IPS-18a (cell line): ENCODE results near the gene ACTN1.
A peak's percentile ranks its signal among the peaks of the same experiment; 100 is the strongest.

Experiments used
- H3K27ac ChIP-seq: one replicate; pipeline ENCODE4 v1.5.1; 2013; ENCODE audit warnings: low read length
- H3K27me3 ChIP-seq: one replicate; pipeline ENCODE4 v1.6.1; 2013; ENCODE audit warnings: mild to moderate bottlenecking, low read length; ENCODE audit not compliant: control insufficient read depth, insufficient read depth
- H3K36me3 ChIP-seq: one replicate; pipeline ENCODE4 v1.6.1; 2013; ENCODE audit warnings: low read depth, low read length; ENCODE audit not compliant: control insufficient read depth
- H3K4me1 ChIP-seq: one replicate; pipeline ENCODE4 v1.6.1; 2013; ENCODE audit warnings: low read depth, low read length; ENCODE audit not compliant: control insufficient read depth
- H3K4me3 ChIP-seq: one replicate; pipeline ENCODE4 v1.5.1; 2013; ENCODE audit warnings: low read length
- H3K9ac ChIP-seq: one replicate; pipeline ENCODE4 v1.6.1; 2013; ENCODE audit warnings: mild to moderate bottlenecking, low read length, moderate library complexity
- H3K9me3 ChIP-seq: one replicate; pipeline ENCODE4 v1.6.1; 2013; ENCODE audit warnings: low read depth, low read length; ENCODE audit not compliant: control insufficient read depth

ACTN1 gene

GRCh38 chr14:68945585-68946488, 33.3 kb downstream of the ACTN1 start:
- Histone ChIP-seq H3K27me3 (no peaks in the 10 kb centered on the region), H3K4me1 (peaks cover 40% of the 10 kb centered on the region), H3K9me3 (no peaks in the 10 kb centered on the region), H3K36me3 (no peaks in the 10 kb centered on the region), H3K9ac (no peak overlapping the region), H3K27ac (no peak overlapping the region), H3K4me3 (no peak overlapping the region)

DNA sequence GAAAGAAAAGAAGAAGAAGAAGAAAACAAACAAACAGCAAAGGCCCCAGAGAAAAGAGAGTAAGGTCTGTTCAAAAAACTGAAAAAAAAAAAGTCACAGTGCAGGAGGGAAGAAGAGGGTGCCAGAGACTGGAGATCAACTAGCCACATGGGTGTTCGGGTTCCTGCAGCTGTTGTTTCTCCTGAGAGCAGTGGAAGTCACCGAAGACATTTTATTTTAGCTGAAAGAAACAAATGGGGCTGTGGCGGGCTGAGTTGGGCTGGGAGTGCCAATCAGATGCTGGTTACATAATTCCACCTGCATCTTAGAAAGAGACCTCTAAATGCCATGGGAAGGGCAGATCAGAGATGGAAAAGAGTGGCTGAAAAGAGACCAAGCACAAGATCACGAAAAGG, 33.9 kb downstream of the ACTN1 start:
- Histone ChIP-seq H3K36me3 (no peaks in the 10 kb centered on the region), H3K9ac (no peak overlapping the region), H3K9me3 (no peaks in the 10 kb centered on the region), H3K27me3 (no peaks in the 10 kb centered on the region), H3K4me1 (peaks cover 41% of the 10 kb centered on the region), H3K27ac (no peak overlapping the region), H3K4me3 (no peak overlapping the region)

- Histone ChIP-seq H3K27ac (no peak overlapping the region), H3K4me3 (no peak overlapping the region), H3K9ac (no peak overlapping the region), H3K4me1 (peaks cover 49% of the 10 kb centered on the region), H3K36me3 (no peaks in the 10 kb centered on the region), H3K27me3 (no peaks in the 10 kb centered on the region), H3K9me3 (no peaks in the 10 kb centered on the region)
These were observed 34.9 kb downstream of the ACTN1 start for GRCh38 chr14:68944162-68944561.

DNA sequence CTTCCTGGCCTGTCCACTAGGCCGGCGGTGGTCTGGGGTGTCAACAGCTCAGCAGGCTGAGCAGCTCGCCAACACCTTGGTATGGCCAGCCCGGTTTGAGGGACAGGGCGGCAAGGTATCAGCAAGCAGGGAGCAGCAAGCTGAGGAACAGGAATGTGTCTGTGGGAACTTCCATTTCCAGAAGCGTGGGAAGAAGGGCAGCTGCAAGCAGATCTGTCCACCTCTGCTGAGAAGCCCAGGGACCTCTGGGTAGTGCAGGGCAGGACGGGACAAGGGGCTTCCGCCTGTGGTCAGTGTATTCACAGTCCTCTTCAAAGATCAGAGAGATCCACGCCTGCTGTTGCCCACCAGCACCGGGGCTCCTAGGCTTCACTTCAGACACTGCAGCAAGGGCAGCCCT, 36.0 kb downstream of the ACTN1 start:
- Histone ChIP-seq H3K9ac (no peak overlapping the region), H3K27ac (no peak overlapping the region), H3K27me3 (no peaks in the 10 kb centered on the region), H3K36me3 (no peaks in the 10 kb centered on the region), H3K9me3 (no peaks in the 10 kb centered on the region), H3K4me1 (peaks cover 48% of the 10 kb centered on the region), H3K4me3 (no peak overlapping the region)

- Histone ChIP-seq H3K4me3 (no peak overlapping the region), H3K9me3 (no peaks in the 10 kb centered on the region), H3K4me1 (peaks cover 50% of the 10 kb centered on the region), H3K27ac (peak overlapping the region; percentile 3), H3K36me3 (no peaks in the 10 kb centered on the region), H3K27me3 (no peaks in the 10 kb centered on the region), H3K9ac (no peak overlapping the region)
These were observed 36.6 kb downstream of the ACTN1 start for GRCh38 chr14:68942296-68943035.

DNA sequence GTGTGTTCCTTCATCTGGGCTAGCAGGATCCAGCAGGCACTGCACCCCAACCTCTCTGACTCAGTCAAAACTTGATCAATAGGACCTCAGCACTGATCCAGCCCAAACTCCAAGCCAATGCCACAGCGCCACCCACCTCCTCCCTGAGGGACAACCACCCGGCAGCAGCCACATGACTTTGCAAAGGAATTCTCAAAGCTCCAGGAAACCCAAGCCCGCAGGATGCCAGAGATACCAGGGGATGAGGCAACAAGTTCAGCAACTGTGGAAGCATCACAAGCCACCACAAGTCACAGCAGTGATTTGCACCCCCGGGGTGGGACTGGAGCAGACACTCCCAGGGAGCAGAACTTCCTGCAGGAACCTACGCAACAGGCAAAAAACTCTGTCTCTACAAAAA, 37.3 kb downstream of the ACTN1 start:
- H3K36me3 ChIP-seq, result no peaks in the 10 kb centered on the region
- peak overlapping the region; percentile 3 for H3K27ac ChIP-seq
- H3K9ac ChIP-seq, result no peak overlapping the region
- H3K9me3 ChIP-seq, result no peaks in the 10 kb centered on the region
- no peak overlapping the region for H3K4me3 ChIP-seq
- peaks cover 51% of the 10 kb centered on the region for H3K4me1 ChIP-seq
- H3K27me3 ChIP-seq, result no peaks in the 10 kb centered on the region

GRCh38 chr14:68940614-68941185, 38.4 kb downstream of the ACTN1 start:
- Histone ChIP-seq H3K4me1 (peaks cover 49% of the 10 kb centered on the region), H3K36me3 (no peaks in the 10 kb centered on the region), H3K27me3 (no peaks in the 10 kb centered on the region), H3K9ac (no peak overlapping the region), H3K9me3 (no peaks in the 10 kb centered on the region), H3K4me3 (no peak overlapping the region), H3K27ac (no peak overlapping the region)

DNA sequence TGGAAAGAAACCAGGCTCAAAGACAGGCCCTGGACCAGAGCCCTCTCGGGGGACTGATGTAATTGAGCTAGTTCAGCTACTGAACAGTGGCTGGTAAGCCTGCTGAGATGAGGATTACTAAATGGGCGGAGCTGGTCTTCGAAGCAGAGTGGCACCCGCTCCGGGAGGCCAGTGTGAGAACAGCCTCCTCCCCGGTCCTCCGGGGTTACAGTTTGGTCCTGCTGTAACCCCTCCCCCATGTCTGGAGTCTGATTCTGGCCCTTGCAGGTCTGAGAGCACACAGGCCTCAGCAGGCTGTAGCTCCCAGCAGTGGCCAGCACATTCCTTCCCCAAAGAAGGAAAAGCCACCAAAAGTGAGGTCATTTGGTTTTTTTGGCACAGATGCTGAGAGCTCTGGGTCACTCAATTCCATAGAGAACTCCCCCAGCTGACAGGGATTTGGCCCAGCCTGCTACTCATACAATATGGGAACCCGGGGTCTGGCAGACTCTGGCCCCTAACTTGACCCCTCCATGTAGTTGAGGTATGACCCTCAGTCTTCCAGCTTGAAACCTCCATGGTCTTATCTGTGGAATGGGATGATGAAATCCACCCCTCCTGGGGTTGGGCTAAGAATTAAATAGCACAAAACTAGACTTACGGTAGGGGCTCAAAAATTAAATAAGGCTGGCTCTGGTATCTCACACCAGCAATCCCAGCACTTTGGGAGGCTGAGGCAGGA, 39.0 kb downstream of the ACTN1 start:
- H3K4me3 ChIP-seq, result no peak overlapping the region
- H3K9me3 ChIP-seq, result no peaks in the 10 kb centered on the region
- peaks cover 47% of the 10 kb centered on the region for H3K4me1 ChIP-seq
- H3K27me3 ChIP-seq, result no peaks in the 10 kb centered on the region
- no peak overlapping the region for H3K27ac ChIP-seq
- no peak overlapping the region for H3K9ac ChIP-seq
- H3K36me3 ChIP-seq, result no peaks in the 10 kb centered on the region

DNA sequence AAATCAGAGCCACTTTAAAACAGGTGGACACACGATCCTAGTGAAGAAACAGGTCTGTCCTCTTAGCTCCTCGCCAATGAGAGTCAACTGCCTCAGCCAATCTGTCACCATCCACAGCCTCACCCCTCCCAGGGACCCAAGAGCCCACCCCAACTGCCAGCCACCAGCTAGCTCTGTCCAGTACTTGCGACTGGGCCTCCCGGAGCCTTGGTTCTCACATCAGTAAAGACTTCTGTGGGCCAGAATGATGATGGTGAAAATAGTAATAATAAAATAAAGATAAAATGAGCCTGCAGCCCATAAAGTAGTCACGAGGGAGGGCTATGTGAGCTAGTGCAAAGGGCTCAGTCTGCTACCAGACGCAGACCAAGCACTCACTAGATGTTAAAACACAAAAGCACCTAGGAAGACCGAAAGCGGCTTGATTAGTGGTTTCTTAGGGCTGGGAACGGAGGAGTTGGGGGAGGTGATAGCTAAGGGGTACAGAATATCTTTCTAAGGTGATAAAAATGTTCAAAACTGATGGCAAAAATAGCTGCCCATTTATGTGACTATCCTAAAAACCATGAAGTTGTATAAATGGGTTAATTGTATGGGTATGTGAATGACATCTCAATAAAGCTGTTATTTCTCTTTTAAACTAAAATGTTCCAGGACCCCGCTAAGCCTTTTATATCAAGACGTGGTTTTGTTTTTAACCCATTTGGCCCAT, 39.8 kb downstream of the ACTN1 start:
- H3K4me1 ChIP-seq, result peaks cover 45% of the 10 kb centered on the region
- no peak overlapping the region for H3K27ac ChIP-seq
- H3K27me3 ChIP-seq, result no peaks in the 10 kb centered on the region
- H3K9me3 ChIP-seq, result no peaks in the 10 kb centered on the region
- H3K36me3 ChIP-seq, result no peaks in the 10 kb centered on the region
- H3K4me3 ChIP-seq, result no peak overlapping the region
- no peak overlapping the region for H3K9ac ChIP-seq

GRCh38 chr14:68938271-68939150, 40.6 kb downstream of the ACTN1 start:
- H3K9ac ChIP-seq, result no peak overlapping the region
- H3K4me1 ChIP-seq, result peaks cover 39% of the 10 kb centered on the region
- no peaks in the 10 kb centered on the region for H3K27me3 ChIP-seq
- no peak overlapping the region for H3K4me3 ChIP-seq
- H3K9me3 ChIP-seq, result no peaks in the 10 kb centered on the region
- H3K36me3 ChIP-seq, result no peaks in the 10 kb centered on the region
- H3K27ac ChIP-seq, result no peak overlapping the region
